GM12874 (cell line): ENCODE measurements around the gene ASPG.

Experiments used
- CTCF ChIP-seq: IDR thresholded peaks from 2 replicates; pipeline ENCODE4 v1.5.1; 2011; ENCODE audit warnings: low read depth, mild to moderate bottlenecking, control low read depth, low read length, moderate library complexity; ENCODE audit not compliant: insufficient read depth

ASPG gene

GRCh38 chr14:104085889-104086201, 345 bp downstream of the ASPG start:
- no peak for TF ChIP-seq CTCF

- no peak for TF ChIP-seq CTCF
Observed at GRCh38 chr14:104086210-104086660, 735 bp downstream of the ASPG start.

GRCh38 chr14:104086661-104087461, 1.4 kb downstream of the ASPG start:
- no peak for TF ChIP-seq CTCF

GRCh38 chr14:104087505-104087904, 2.0 kb downstream of the ASPG start:
- no peak for TF ChIP-seq CTCF

- TF ChIP-seq CTCF = no peak
Observed at GRCh38 chr14:104087981-104088850, 2.7 kb downstream of the ASPG start.

GRCh38 chr14:104090071-104090748, 4.7 kb downstream of the ASPG start:
- no peak for TF ChIP-seq CTCF
